OCI-LY3 (cell line): ENCODE results near the gene KRTAP13-4.

Experiments used
- CTCF ChIP-seq: fragments of 200-600, 300-600 bp; sonication (generic); IDR thresholded peaks from 2 replicates; pipeline ENCODE4 v1.5.1; 2014; ENCODE audit warnings: antibody characterized with exemption, low read length, low read depth
- EZH2phosphoT487 ChIP-seq: fragments of 200-600 bp; shearing (Covaris generic); IDR thresholded peaks from 2 replicates; pipeline ENCODE4 v1.6.1; 2018; ENCODE audit warnings: antibody characterized with exemption, mixed run types, low read depth

- TF ChIP-seq EZH2phosphoT487 (no peak), CTCF (no peak)
These were observed 7.1 kb downstream of the KRTAP13-4 start for GRCh38 chr21:30437010-30437565.
